MM.1S (cell line): ENCODE results near the gene ZNF710.

Experiments used
- EZH2 ChIP-seq: fragments of 300-600 bp; sonication (generic); optimal IDR thresholded peaks from 2 replicates; pipeline ENCODE3; 2017; ENCODE audit warnings: low read depth, mild to moderate bottlenecking, antibody characterized with exemption, low read length, mixed read lengths
- EZH2phosphoT487 ChIP-seq: fragments of 300-600 bp; sonication (generic); IDR thresholded peaks from 2 replicates; pipeline ENCODE4 v1.6.1; 2018; ENCODE audit warnings: antibody characterized with exemption, low read length
- TF ChIP-seq, protein P1 (sequence below): fragments of 300-600 bp; sonication (generic); IDR thresholded peaks from 2 replicates; pipeline ENCODE4 v1.5.1; 2016; ENCODE audit warnings: antibody characterized with exemption, low read length, mixed read lengths

DNA sequence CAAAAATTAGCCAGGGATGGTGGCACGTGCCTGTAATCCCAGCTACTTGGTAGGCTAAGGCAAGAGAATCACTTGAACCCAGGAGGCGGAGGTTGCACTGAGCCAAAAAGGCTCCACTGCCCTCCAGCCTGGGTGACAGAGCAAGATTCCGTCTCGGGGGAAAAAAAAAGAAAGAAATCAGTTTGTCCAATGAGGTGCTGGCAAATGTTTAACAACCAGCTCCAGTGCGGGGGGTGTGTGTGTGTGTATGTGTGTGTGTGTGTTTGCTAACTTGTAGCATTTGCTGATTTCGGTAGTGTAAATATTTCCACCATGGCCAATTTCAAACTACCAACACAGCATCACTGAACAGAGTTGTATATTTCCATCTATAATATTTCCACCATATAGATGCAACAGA, 124.9 kb downstream of the ZNF710 start:
- TF ChIP-seq, protein P1, sequence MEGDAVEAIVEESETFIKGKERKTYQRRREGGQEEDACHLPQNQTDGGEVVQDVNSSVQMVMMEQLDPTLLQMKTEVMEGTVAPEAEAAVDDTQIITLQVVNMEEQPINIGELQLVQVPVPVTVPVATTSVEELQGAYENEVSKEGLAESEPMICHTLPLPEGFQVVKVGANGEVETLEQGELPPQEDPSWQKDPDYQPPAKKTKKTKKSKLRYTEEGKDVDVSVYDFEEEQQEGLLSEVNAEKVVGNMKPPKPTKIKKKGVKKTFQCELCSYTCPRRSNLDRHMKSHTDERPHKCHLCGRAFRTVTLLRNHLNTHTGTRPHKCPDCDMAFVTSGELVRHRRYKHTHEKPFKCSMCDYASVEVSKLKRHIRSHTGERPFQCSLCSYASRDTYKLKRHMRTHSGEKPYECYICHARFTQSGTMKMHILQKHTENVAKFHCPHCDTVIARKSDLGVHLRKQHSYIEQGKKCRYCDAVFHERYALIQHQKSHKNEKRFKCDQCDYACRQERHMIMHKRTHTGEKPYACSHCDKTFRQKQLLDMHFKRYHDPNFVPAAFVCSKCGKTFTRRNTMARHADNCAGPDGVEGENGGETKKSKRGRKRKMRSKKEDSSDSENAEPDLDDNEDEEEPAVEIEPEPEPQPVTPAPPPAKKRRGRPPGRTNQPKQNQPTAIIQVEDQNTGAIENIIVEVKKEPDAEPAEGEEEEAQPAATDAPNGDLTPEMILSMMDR, result no peak
- TF ChIP-seq EZH2 (no peak), EZH2phosphoT487 (no peak)
